ENCODE results near the gene LIN9.

Gene LIN9

GRCh38 chr1:226335661-226336060 lies 26.7 kb upstream of the LIN9 start:
- no peak overlapping the region for H3K27ac ChIP-seq (ENCODE audit: low read depth, low read length)
- H3K4me2 ChIP-seq (ENCODE audit: low read length) = no peak overlapping the region
- H3K9me2 ChIP-seq (replicated peaks; ENCODE audit: control insufficient read depth, low read length) = no peaks in the 10 kb centered on the region
- H3K4me1 ChIP-seq (ENCODE audit: control insufficient read depth, low read length) = peaks cover 38% of the 10 kb centered on the region
- H3K79me2 ChIP-seq (ENCODE audit: control insufficient read depth, low read length) = no peaks in the 10 kb centered on the region
- no peaks in the 10 kb centered on the region for H3K9me3 ChIP-seq (ENCODE audit: control insufficient read depth, insufficient read depth, low read length)
- H4K20me1 ChIP-seq (ENCODE audit: control insufficient read depth, insufficient read depth, low read depth, low read length) = no peaks in the 10 kb centered on the region
- no peak overlapping the region for H3K4me3 ChIP-seq (ENCODE audit: low read length)
- peaks cover 6% of the 10 kb centered on the region; the same call in 1 of the 2 replicates for H3F3A ChIP-seq (ENCODE audit: control insufficient read depth, insufficient read depth)
- no peaks in the 10 kb centered on the region for H3K27me3 ChIP-seq (ENCODE audit: control insufficient read depth, low read length)
- TF ChIP-seq CTCF (IDR thresholded peaks at IDR 0.05; ENCODE audit: low read depth, low read length, poor library complexity, severe bottlenecking) (no peak), EZH2phosphoT487 (IDR thresholded peaks at IDR 0.05; ENCODE audit: borderline replicate concordance, low read length) (no peak)
- H3K36me3 ChIP-seq (ENCODE audit: control insufficient read depth, low read length) = no peaks in the 10 kb centered on the region

- H3K27me3 ChIP-seq (ENCODE audit: control insufficient read depth, low read length) = no peaks in the 10 kb centered on the region
- H3K27ac ChIP-seq (ENCODE audit: low read depth, low read length) = no peak overlapping the region
- no peaks in the 10 kb centered on the region for H3K36me3 ChIP-seq (ENCODE audit: control insufficient read depth, low read length)
- no peaks in the 10 kb centered on the region for H3K9me2 ChIP-seq (replicated peaks; ENCODE audit: control insufficient read depth, low read length)
- H3K9me3 ChIP-seq (ENCODE audit: control insufficient read depth, insufficient read depth, low read length) = no peaks in the 10 kb centered on the region
- TF ChIP-seq CTCF (IDR thresholded peaks at IDR 0.05; ENCODE audit: low read depth, low read length, poor library complexity, severe bottlenecking) = no peak
- TF ChIP-seq EZH2phosphoT487 (IDR thresholded peaks at IDR 0.05; ENCODE audit: borderline replicate concordance, low read length) = no peak
- peaks cover 6% of the 10 kb centered on the region; the same call in 1 of the 2 replicates for H3F3A ChIP-seq (ENCODE audit: control insufficient read depth, insufficient read depth)
- peak overlapping the region; percentile 62 for H3K4me2 ChIP-seq (ENCODE audit: low read length)
- no peaks in the 10 kb centered on the region for H3K79me2 ChIP-seq (ENCODE audit: control insufficient read depth, low read length)
- no peaks in the 10 kb centered on the region for H4K20me1 ChIP-seq (ENCODE audit: control insufficient read depth, insufficient read depth, low read depth, low read length)
- peaks cover 36% of the 10 kb centered on the region for H3K4me1 ChIP-seq (ENCODE audit: control insufficient read depth, low read length)
- peak overlapping the region; percentile 56 for H3K4me3 ChIP-seq (ENCODE audit: low read length)
These were observed 24.0 kb upstream of the LIN9 start for GRCh38 chr1:226332947-226333346.

- Histone ChIP-seq H3K4me2 (ENCODE audit: low read length) (no peak overlapping the region), H3K27ac (ENCODE audit: low read depth, low read length) (no peak overlapping the region), H4K20me1 (ENCODE audit: control insufficient read depth, insufficient read depth, low read depth, low read length) (no peaks in the 10 kb centered on the region), H3F3A (ENCODE audit: control insufficient read depth, insufficient read depth) (no peaks in the 10 kb centered on the region), H3K27me3 (ENCODE audit: control insufficient read depth, low read length) (no peaks in the 10 kb centered on the region), H3K9me3 (ENCODE audit: control insufficient read depth, insufficient read depth, low read length) (no peaks in the 10 kb centered on the region), H3K4me3 (ENCODE audit: low read length) (no peak overlapping the region), H3K36me3 (ENCODE audit: control insufficient read depth, low read length) (no peaks in the 10 kb centered on the region), H3K9me2 (replicated peaks; ENCODE audit: control insufficient read depth, low read length) (no peaks in the 10 kb centered on the region), H3K79me2 (ENCODE audit: control insufficient read depth, low read length) (no peaks in the 10 kb centered on the region), H3K4me1 (ENCODE audit: control insufficient read depth, low read length) (peaks cover 12% of the 10 kb centered on the region)
- no peak for TF ChIP-seq CTCF (IDR thresholded peaks at IDR 0.05; ENCODE audit: low read depth, low read length, poor library complexity, severe bottlenecking)
- no peak for TF ChIP-seq EZH2phosphoT487 (IDR thresholded peaks at IDR 0.05; ENCODE audit: borderline replicate concordance, low read length)
These were observed 20.3 kb upstream of the LIN9 start for GRCh38 chr1:226329237-226329636.
